LNCaP clone FGC (cell line): Measurements from ENCODE around the gene PLOD3.
"Not testable (repeated sequence)": the region's sequence is repeated elsewhere in the genome, so short reads cannot be mapped to it uniquely, and the experiment has no call there.

Experiments used
- DNase-seq: peaks from one replicate; pipeline ENCODE4 v3.0.0-alpha.2; 2011; ENCODE audit warnings: low read depth
- H3K4me3 ChIP-seq: 2 replicates; pipeline ENCODE4 v1.5.1; 2011; ENCODE audit warnings: mild to moderate bottlenecking, low read depth, low read length, control low read depth
- CTCF ChIP-seq: IDR thresholded peaks from 2 replicates; pipeline ENCODE4 v1.5.1; 2012; ENCODE audit warnings: mild to moderate bottlenecking; ENCODE audit not compliant: control insufficient read depth, insufficient read depth; ENCODE audit errors: extremely low read depth

Gene PLOD3

GRCh38 chr7:101208794-101209193 lies 8.6 kb downstream of the PLOD3 start:
- no peak overlapping the region for H3K4me3 ChIP-seq
- no peak for DNase-seq
- TF ChIP-seq CTCF = no peak

GRCh38 chr7:101207459-101207858 lies 9.9 kb downstream of the PLOD3 start:
- DNase-seq = no peak
- no peak overlapping the region for H3K4me3 ChIP-seq
- TF ChIP-seq CTCF = no peak

- TF ChIP-seq CTCF = no peak
- H3K4me3 ChIP-seq = no peak overlapping the region
- no peak for DNase-seq
Observed at GRCh38 chr7:101206665-101207042, 10.7 kb downstream of the PLOD3 start.

GRCh38 chr7:101205901-101206664 lies 11.3 kb downstream of the PLOD3 start:
- no peak for TF ChIP-seq CTCF
- no peak for DNase-seq
- H3K4me3 ChIP-seq = no peak overlapping the region

- not testable (repeated sequence) for H3K4me3 ChIP-seq, DNase-seq
Observed at GRCh38 chr7:101203740-101204738, 13.3 kb downstream of the PLOD3 start.

- DNase-seq = no peak
- no peak overlapping the region for H3K4me3 ChIP-seq
- TF ChIP-seq CTCF = no peak
Observed at GRCh38 chr7:101202603-101202918, 14.8 kb downstream of the PLOD3 start.

GRCh38 chr7:101201695-101202602 lies 15.4 kb downstream of the PLOD3 start:
- no peak overlapping the region for H3K4me3 ChIP-seq
- DNase-seq = no peak
- no peak for TF ChIP-seq CTCF
